Gastroesophageal sphincter (tissue), 4 donors: ENCODE measurements around the gene GFRA4. TPM values are rescaled to one million over a fixed set of nuclear protein-coding genes. Genes with fewer than 3 reads are reported as not detected.

ENCODE experiments used
- ATAC-seq: fragments of 150-250 bp; one replicate; pipeline ENCODE4 v1.9.1; 2016; ENCODE audit warnings: mild to moderate bottlenecking, moderate library complexity
- H3K27ac ChIP-seq, 4 donors: fragments of 200-600 bp; sonication (generic) in 3 of 4; 1 replicate in 3 of 4; 2 replicates in 1 of 4; pipeline ENCODE4 v1.5.1; 2016 to 2019
- H3K27me3 ChIP-seq: fragments of 200-600 bp; sonication (generic); one replicate; pipeline ENCODE4 v1.5.1; 2019
- H3K36me3 ChIP-seq, 2 donors: fragments of 200-600 bp; sonication (generic); one replicate each; pipeline ENCODE4 v1.5.1; 2019; ENCODE audit warnings: control low read depth in 1 of 2
- H3K4me1 ChIP-seq, 3 donors: fragments of 200-600 bp; sonication (generic); 1 replicate in 2 of 3; 2 replicates in 1 of 3; pipeline ENCODE4 v1.5.1; 2016 to 2019; ENCODE audit warnings: control low read depth in 2 of 3
- H3K4me3 ChIP-seq, 2 donors: fragments of 200-600 bp; sonication (generic); one replicate each; pipeline ENCODE4 v1.5.1; 2019; ENCODE audit warnings: mild to moderate bottlenecking in 1 of 2, moderate library complexity in 1 of 2
- H3K9me3 ChIP-seq, 3 donors: fragments of 200-600 bp; sonication (generic); one replicate each; pipeline ENCODE4 v1.5.1; 2017 to 2019; ENCODE audit warnings: control low read depth in 2 of 3
- EP300 ChIP-seq: sonication (generic); formaldehyde crosslinking; IDR thresholded peaks from one replicate; pipeline ENCODE4 v1.6.1; 2017; ENCODE audit warnings: antibody characterized with exemption, mild to moderate bottlenecking
- POLR2A ChIP-seq, 2 donors: fragments of 450-650 bp; IDR thresholded peaks; one replicate each; pipeline ENCODE4 v1.6.1; 2017; ENCODE audit warnings: antibody characterized with exemption in 2 of 2, mild to moderate bottlenecking in 2 of 2, moderate library complexity in 1 of 2
- POLR2AphosphoS5 ChIP-seq: sonication (generic); formaldehyde crosslinking; IDR thresholded peaks from one replicate; pipeline ENCODE4 v1.6.1; 2017; ENCODE audit warnings: antibody characterized with exemption
- WGBS, 2 donors: methylation state at CpG; one replicate each; pipeline ENCODE4 v1.1.5; 2018; ENCODE audit warnings: low coverage in 1 of 2; 5-methylcytosine and 5-hydroxymethylcytosine counted together
- total RNA-seq, 4 donors: library from RNA; depleted of rRNA; stranded (reverse); fragments of >200 nt; gene quantifications; one replicate each; pipeline ENCODE4 v1.1.0, GENCODE V29; 2016
- TF ChIP-seq, protein P1 (sequence below), 4 experiments: fragments of 200-600 bp in 2 of 4; fragments of 450-650 bp in 2 of 4; sonication (generic) in 1 of 4; IDR thresholded peaks; one replicate each; pipeline ENCODE4 v1.5.1; 2017 to 2019; ENCODE audit warnings: antibody characterized with exemption in 4 of 4, mild to moderate bottlenecking in 2 of 4, moderate library complexity in 2 of 4

GFRA4 gene
- total RNA-seq, 4 donors from 2014 or later: not detected

GRCh38 chr20:3651204-3651962 lies 11.8 kb downstream of the GFRA4 start:
- no peaks in the 10 kb centered on the region for H3K4me1 ChIP-seq
- peaks cover 0 to 7% (median 0%) of the 10 kb centered on the region in 3 donors for H3K9me3 ChIP-seq
- WGBS, 2 donors: 74 to 80% methylated on average over 5 to 6 of the region's 9 CpGs
- H3K27me3 ChIP-seq: no peaks in the 10 kb centered on the region
- no peak overlapping the region for H3K27ac ChIP-seq
- H3K36me3 ChIP-seq: peaks cover 0 to 37% of the 10 kb centered on the region in 2 donors
- H3K4me3 ChIP-seq: no peak overlapping the region
- ATAC-seq: peak; percentile 36
- TF ChIP-seq, protein P1, sequence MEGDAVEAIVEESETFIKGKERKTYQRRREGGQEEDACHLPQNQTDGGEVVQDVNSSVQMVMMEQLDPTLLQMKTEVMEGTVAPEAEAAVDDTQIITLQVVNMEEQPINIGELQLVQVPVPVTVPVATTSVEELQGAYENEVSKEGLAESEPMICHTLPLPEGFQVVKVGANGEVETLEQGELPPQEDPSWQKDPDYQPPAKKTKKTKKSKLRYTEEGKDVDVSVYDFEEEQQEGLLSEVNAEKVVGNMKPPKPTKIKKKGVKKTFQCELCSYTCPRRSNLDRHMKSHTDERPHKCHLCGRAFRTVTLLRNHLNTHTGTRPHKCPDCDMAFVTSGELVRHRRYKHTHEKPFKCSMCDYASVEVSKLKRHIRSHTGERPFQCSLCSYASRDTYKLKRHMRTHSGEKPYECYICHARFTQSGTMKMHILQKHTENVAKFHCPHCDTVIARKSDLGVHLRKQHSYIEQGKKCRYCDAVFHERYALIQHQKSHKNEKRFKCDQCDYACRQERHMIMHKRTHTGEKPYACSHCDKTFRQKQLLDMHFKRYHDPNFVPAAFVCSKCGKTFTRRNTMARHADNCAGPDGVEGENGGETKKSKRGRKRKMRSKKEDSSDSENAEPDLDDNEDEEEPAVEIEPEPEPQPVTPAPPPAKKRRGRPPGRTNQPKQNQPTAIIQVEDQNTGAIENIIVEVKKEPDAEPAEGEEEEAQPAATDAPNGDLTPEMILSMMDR (IDR thresholded peaks at IDR 0.05): no peak
- TF ChIP-seq POLR2A (IDR thresholded peaks at IDR 0.05) (no peak), EP300 (no peak), POLR2AphosphoS5 (no peak)

DNA sequence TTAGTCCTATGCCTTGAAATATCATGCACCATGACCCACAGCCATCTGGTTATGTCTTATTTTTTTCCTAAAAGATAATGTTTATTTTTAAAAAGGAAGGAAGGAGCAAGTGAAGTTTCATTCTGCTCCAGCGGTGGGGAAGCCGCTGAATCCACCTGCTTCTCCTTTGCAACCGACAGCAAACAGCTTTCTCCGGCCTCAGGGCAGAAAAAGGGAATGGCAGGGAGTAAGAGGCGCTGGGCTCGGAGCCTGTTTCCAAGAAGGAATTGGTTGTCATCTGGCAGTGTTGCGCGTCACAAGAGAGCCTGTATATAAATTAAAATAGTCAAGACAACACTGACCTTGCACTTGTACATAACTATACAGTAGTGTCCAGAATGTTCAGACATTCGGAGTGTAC lies 14.2 kb downstream of the GFRA4 start:
- H3K4me1 ChIP-seq: no peaks in the 10 kb centered on the region
- H3K4me3 ChIP-seq: no peak overlapping the region
- H3K27ac ChIP-seq: no peak overlapping the region
- no peak for ATAC-seq
- 71 to 91% methylated on average over 9 of the region's 9 CpGs for WGBS, 2 donors
- H3K9me3 ChIP-seq: peaks cover 0 to 7% (median 0%) of the 10 kb centered on the region in 3 donors
- H3K36me3 ChIP-seq: peaks cover 0 to 61% of the 10 kb centered on the region in 2 donors
- no peaks in the 10 kb centered on the region for H3K27me3 ChIP-seq
- TF ChIP-seq EP300: no peak
- no peak for TF ChIP-seq POLR2AphosphoS5
- no peak for TF ChIP-seq POLR2A (IDR thresholded peaks at IDR 0.05)
- TF ChIP-seq, protein P1 (IDR thresholded peaks at IDR 0.05): no peak

DNA sequence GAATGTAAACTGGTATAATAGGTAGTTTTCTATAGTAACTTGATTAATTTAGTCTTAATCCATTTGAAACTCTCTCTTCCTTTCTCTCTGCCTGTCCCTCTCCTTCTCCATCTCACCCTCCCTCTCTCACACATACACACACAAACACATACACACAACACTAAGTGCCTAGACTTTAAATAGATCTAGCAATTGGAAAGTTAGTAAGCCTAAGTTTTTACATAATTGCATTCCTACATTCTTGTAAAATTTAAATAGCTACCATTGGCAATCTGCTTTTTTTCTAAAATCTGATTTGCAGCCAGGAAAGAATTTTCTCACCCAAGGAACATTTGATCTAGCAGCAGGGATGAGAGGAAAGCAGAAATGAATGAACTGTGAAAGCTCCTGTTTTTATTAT lies 15.7 kb downstream of the GFRA4 start:
- Histone ChIP-seq H3K27me3 (no peaks in the 10 kb centered on the region), H3K36me3 (peaks cover 0 to 76% of the 10 kb centered on the region in 2 donors), H3K4me1 (no peaks in the 10 kb centered on the region), H3K4me3 (no peak overlapping the region), H3K27ac (no peak overlapping the region), H3K9me3 (no peaks in the 10 kb centered on the region)
- TF ChIP-seq POLR2AphosphoS5 (no peak), EP300 (no peak), POLR2A (IDR thresholded peaks at IDR 0.05) (no peak)
- TF ChIP-seq, protein P1 (IDR thresholded peaks at IDR 0.05): no peak
- ATAC-seq: no peak

- no peaks in the 10 kb centered on the region for H3K27me3 ChIP-seq
- H3K27ac ChIP-seq: no peak overlapping the region
- no peaks in the 10 kb centered on the region for H3K4me1 ChIP-seq
- WGBS, 2 donors: 89 to 98% methylated on average over 7 to 10 of the region's 13 CpGs
- no peaks in the 10 kb centered on the region for H3K9me3 ChIP-seq
- ATAC-seq: no peak
- peaks cover 0 to 83% of the 10 kb centered on the region in 2 donors for H3K36me3 ChIP-seq
- TF ChIP-seq EP300 (no peak), POLR2AphosphoS5 (no peak), POLR2A (IDR thresholded peaks at IDR 0.05) (no peak)
- TF ChIP-seq, protein P1 (IDR thresholded peaks at IDR 0.05): no peak
- H3K4me3 ChIP-seq: no peak overlapping the region
Observed at GRCh38 chr20:3646651-3647050, 16.5 kb downstream of the GFRA4 start.

DNA sequence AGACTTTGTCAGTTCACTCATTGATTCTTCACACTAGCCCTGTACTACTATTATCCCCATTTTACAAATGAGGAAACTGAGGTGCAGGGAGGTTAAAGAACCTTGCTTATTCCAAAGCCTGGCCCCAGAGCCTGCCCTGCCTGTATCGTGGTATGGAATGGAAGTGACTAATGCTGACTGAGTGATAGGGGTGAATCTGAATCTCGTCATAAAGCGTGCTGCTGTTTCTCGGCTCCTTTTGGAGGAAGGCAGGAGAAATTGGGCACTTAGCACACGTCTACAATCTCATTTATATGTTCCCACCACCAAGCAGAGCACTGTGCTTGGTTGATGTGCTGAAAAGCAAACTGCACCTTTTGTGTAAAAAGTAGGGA lies 17.1 kb downstream of the GFRA4 start:
- TF ChIP-seq POLR2A (IDR thresholded peaks at IDR 0.05) (no peak), POLR2AphosphoS5 (no peak), EP300 (no peak)
- TF ChIP-seq, protein P1 (IDR thresholded peaks at IDR 0.05): no peak
- H3K27ac ChIP-seq: no peak overlapping the region
- WGBS, 2 donors: 83 to 100% methylated on average over 1 to 3 of the region's 5 CpGs
- no peaks in the 10 kb centered on the region for H3K4me1 ChIP-seq
- peaks cover 0 to 83% of the 10 kb centered on the region in 2 donors for H3K36me3 ChIP-seq
- no peaks in the 10 kb centered on the region for H3K27me3 ChIP-seq
- H3K9me3 ChIP-seq: no peaks in the 10 kb centered on the region
- H3K4me3 ChIP-seq: no peak overlapping the region
- no peak for ATAC-seq
